ENCODE measurements around the gene SPATA2. TPM values are rescaled to one million over a fixed set of nuclear protein-coding genes. Genes with fewer than 3 reads are reported as not detected.

The SPATA2 gene
- total and polyA plus RNA-seq, 2 of the 13 experiments (the other 11 are each of a cell fraction or from before 2014, with no cell fraction given): 3.2 to 8.7 TPM

- TF ChIP-seq ZNF609 (CRISPR knock-in tag; IDR thresholded peaks at IDR 0.05; ENCODE audit: borderline replicate concordance) (no peak), TOPORS (CRISPR knock-in tag; IDR thresholded peaks at IDR 0.05) (no peak), KDM3A (CRISPR knock-in tag; IDR thresholded peaks at IDR 0.05; ENCODE audit: low read depth) (no peak), HDAC6 (IDR thresholded peaks at IDR 0.05; ENCODE audit: low read depth, low read length) (no peak), NFIB (CRISPR knock-in tag; IDR thresholded peaks at IDR 0.05; ENCODE audit: borderline replicate concordance) (no peak), BORCS8-MEF2B (CRISPR knock-in tag; IDR thresholded peaks at IDR 0.05) (no peak), ZNF724P (CRISPR knock-in tag; IDR thresholded peaks at IDR 0.05; ENCODE audit: borderline replicate concordance) (no peak), CC2D1A (CRISPR knock-in tag; IDR thresholded peaks at IDR 0.05) (no peak), KLF6 (CRISPR knock-in tag; IDR thresholded peaks at IDR 0.05) (no peak), ZNF614 (CRISPR knock-in tag; IDR thresholded peaks at IDR 0.05; ENCODE audit: borderline replicate concordance) (no peak), KLF11 (CRISPR knock-in tag; IDR thresholded peaks at IDR 0.05) (no peak), NR2C2 (CRISPR knock-in tag; IDR thresholded peaks at IDR 0.05; ENCODE audit: borderline replicate concordance) (no peak), ZBTB7B (CRISPR knock-in tag; IDR thresholded peaks at IDR 0.05) (0 out of 2 replicates have a peak, but pooled peaks have one; percentile 24), ZNF251 (CRISPR knock-in tag; IDR thresholded peaks at IDR 0.05) (no peak), ZBTB25 (CRISPR knock-in tag; IDR thresholded peaks at IDR 0.05) (no peak), REST (IDR thresholded peaks at IDR 0.05; ENCODE audit: borderline replicate concordance in 1 of 2, low read depth in 1 of 2, low read length in 2 of 2) (no peak), LCORL (IDR thresholded peaks at IDR 0.05) (no peak), LCORL (CRISPR knock-in tag; IDR thresholded peaks at IDR 0.05) (no peak), AGO2 (optimal IDR thresholded peaks at IDR 0.05; ENCODE audit: low read depth, low read length) (no peak), THAP11 (CRISPR knock-in tag; IDR thresholded peaks at IDR 0.05) (peak; percentile 33), ZNF563 (CRISPR knock-in tag; IDR thresholded peaks at IDR 0.05) (no peak)
These were observed 15.6 kb downstream of the SPATA2 start (continued) for GRCh38 chr20:49899541-49900383.

Measured in HepG2 (cell line).